ENCODE results near the gene SH2D4B.
"Not testable (repeated sequence)": the region's sequence is repeated elsewhere in the genome, so short reads cannot be mapped to it uniquely, and the experiment has no call there.

Gene SH2D4B

GRCh38 chr10:80524190-80524909 is 13.4 kb upstream of the SH2D4B start:
- DNase-seq (ENCODE audit: low spot score): no peak

- peak; percentile 30 for DNase-seq (ENCODE audit: low spot score)
Observed at GRCh38 chr10:80526218-80526617, 11.5 kb upstream of the SH2D4B start.

GRCh38 chr10:80526742-80527141 is 11.0 kb upstream of the SH2D4B start:
- no peak for DNase-seq (ENCODE audit: low spot score)

- DNase-seq (ENCODE audit: low spot score): no peak
Observed at GRCh38 chr10:80528185-80528700, 9.5 kb upstream of the SH2D4B start.

- DNase-seq (ENCODE audit: low spot score): no peak
Observed at GRCh38 chr10:80528901-80529300, 8.8 kb upstream of the SH2D4B start.

DNA sequence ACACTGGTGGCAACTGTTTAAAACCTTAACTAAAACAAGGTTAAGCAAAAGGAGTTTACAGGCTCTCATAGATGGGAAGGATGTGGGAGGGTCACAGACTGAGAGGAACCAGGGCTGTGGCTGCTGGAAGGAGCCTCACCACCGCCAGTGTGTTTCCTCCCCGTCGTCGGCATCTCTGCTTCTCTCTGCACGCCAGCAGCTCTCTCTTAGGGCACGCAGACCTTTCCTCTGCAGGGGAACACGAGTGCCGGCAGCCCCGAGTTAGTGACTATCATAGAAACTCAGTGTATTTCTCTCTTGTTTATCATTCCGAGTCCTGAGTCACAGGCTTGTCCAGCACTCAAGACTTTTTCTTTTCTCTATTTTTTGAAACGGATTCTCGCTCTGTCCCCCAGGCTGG is 8.1 kb upstream of the SH2D4B start:
- peak; percentile 35 for DNase-seq (ENCODE audit: low spot score)

DNA sequence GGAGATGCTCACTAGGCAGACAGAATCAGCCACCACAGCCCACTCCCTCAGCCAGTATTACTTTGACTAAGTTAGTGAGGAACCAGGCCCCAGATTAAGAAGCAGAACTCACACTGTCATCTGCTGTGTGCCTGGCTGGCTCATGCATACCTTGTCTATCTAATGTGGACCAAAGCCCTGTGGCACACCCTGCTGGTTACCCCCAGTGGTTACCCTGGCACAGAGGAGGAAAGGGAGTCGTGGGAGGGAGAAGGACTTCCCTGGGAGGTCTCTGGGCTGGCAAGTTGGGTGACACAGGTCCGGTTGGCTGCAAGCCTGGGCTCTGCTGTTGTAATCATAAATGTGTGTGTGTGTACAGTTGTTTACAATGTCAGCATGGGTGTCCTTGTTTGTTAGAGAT is 7.5 kb upstream of the SH2D4B start:
- DNase-seq (ENCODE audit: low spot score): peak; percentile 41

DNA sequence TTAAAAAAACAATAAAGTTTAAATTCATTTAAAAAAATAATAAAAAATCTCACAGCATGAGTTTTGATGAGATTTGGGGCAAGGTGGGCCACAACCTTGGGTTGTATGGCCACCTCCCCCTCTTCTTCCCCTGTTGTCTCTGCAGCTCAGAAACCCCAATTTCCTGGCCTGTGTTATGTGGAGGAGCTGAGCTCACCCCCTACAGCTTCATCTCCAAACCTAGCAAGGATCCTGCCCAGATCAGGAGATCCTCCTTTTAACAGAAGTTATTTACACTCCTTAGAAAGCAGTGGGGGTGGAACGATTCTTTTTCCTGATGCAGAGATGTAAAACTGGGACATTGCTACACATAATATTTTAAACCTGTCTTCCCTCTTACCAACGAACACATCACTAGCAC is 6.9 kb upstream of the SH2D4B start:
- no peak for DNase-seq (ENCODE audit: low spot score)

- no peak for DNase-seq (ENCODE audit: low spot score)
Observed at GRCh38 chr10:80532571-80532970, 5.1 kb upstream of the SH2D4B start.

DNA sequence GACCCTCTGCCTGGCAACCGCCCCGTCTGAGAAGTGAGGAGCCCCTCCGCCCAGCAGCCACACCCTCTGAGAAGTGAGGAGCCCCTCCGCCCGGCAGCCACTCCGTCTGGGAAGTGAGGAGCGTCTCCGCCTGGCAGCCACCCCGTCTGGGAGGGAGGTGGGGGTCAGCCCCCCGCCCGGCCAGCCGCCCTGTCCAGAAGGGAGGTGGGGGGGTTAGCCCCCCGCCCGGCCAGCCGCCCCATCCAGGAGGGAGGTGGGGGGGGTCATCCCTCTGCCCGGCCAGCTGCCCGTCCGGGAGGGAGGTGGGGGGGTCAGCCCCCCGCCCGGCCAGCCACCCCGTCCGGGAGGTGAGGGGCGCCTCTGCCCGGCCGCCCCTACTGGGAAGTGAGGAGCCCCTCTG is 3.6 kb upstream of the SH2D4B start:
- not testable (repeated sequence) for DNase-seq (ENCODE audit: low spot score)

DNA sequence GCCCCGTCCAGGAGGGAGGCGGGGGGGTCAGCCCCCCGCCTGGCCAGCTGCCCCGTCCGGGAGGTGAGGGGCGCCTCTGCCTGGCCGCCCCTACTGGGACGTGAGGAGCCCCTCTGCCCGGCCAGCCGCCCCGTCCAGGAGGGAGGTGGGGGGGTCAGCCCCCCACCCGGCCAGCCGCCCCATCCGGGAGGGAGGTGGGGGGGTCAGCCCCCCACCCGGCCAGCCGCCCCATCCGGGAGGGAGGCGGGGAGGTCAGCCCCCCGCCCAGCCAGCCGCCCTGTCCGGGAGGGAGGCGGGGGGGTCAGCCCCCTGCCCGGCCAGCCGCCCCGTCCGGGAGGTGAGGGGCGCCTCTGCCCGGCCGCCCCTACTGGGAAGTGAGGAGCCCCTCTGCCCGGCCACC is 3.1 kb upstream of the SH2D4B start:
- not testable (repeated sequence) for DNase-seq (ENCODE audit: low spot score)

- DNase-seq (ENCODE audit: low spot score): peak; percentile 70
Observed at GRCh38 chr10:80535671-80536360, 1.9 kb upstream of the SH2D4B start.

- DNase-seq (ENCODE audit: low spot score): no peak
Observed at GRCh38 chr10:80536361-80536835, 1.3 kb upstream of the SH2D4B start.

- DNase-seq (ENCODE audit: low spot score): no peak
Observed at GRCh38 chr10:80537086-80537735, 491 bp upstream of the SH2D4B start.

GRCh38 chr10:80538481-80539185 is 931 bp downstream of the SH2D4B start:
- DNase-seq (ENCODE audit: low spot score): no peak

- no peak for DNase-seq (ENCODE audit: low spot score)
Observed at GRCh38 chr10:80539421-80540031, 1.8 kb downstream of the SH2D4B start.

- no peak for DNase-seq (ENCODE audit: low spot score)
Observed at GRCh38 chr10:80540136-80540535, 2.4 kb downstream of the SH2D4B start.

DNA sequence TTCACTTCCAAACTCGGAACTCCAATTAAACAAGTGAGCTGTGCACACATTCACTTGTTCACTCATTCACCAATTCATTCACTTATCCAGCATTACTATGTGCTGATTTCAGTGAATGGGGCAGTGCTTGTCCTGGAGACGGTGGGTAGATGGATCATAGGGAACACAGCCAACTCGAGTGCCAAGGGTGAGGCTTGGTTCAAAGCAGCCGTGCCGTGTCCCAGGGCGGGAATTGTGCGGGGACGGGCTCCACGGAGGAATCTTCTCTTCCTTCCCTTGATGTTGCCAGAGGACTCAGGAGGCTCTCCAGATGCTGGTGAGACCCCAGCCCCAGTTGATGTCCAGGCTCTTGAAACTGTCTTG is 2.9 kb downstream of the SH2D4B start:
- DNase-seq (ENCODE audit: low spot score): no peak

GRCh38 chr10:80540981-80541750 is 3.5 kb downstream of the SH2D4B start:
- no peak for DNase-seq (ENCODE audit: low spot score)

DNA sequence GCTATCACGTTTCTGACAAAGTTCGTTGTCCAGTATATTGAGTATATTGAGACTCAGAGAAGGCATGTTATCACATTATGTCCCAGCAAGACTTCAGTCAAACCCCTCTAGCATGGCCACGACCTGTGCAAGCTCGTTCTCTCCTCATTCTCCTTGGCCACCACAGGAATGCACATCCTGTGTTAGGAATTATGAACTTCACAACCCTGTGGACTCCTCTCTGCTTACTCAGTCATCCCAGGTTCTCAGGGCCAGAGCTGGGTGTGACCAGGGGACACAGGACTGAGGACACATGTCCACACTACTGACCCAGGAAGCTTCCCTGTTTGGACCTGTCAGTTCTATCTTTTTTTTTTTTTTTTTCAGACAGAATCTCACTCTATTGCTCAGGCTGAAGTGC is 4.4 kb downstream of the SH2D4B start:
- DNase-seq (ENCODE audit: low spot score): no peak

Data from CD4-positive, alpha-beta T cell treated with Interleukin-15 for 4 hours (primary cell).